Kidney (tissue), 14 donors: ENCODE measurements around the gene SEC61A1. TPM values are rescaled to one million over a fixed set of nuclear protein-coding genes. Genes with fewer than 3 reads are reported as not detected.
A peak's percentile ranks its signal among the peaks of the same experiment; 100 is the strongest.

ENCODE experiments used
- DNase-seq, 5 donors: peaks; one replicate each; pipeline ENCODE4 v3.0.0-alpha.2; 2013 to 2020
- FAIRE-seq: peaks from 2 replicates; lab custom pipeline; 2012; peaks lifted over from hg19 to GRCh38; lab: Jason Lieb, UNC
- H3K27ac ChIP-seq, 2 donors: one replicate each; pipeline ENCODE4 v1.7.0; 2013; ENCODE audit warnings: low read depth in 2 of 2, low read length in 2 of 2, inconsistent platforms in 1 of 2
- H3K27me3 ChIP-seq: one replicate; pipeline ENCODE4 v1.7.1; 2013; ENCODE audit warnings: low read length, inconsistent platforms; ENCODE audit not compliant: control insufficient read depth, insufficient read depth
- H3K36me3 ChIP-seq, 3 donors: one replicate each; pipeline versions ENCODE4 v1.7.0 to v1.7.1; 2013; ENCODE audit warnings: low read length in 3 of 3, control low read depth in 1 of 3, inconsistent platforms in 1 of 3; ENCODE audit not compliant: insufficient read depth in 3 of 3, control insufficient read depth in 2 of 3
- H3K4me1 ChIP-seq, 3 donors: one replicate each; pipeline versions ENCODE4 v1.7.0 to v1.7.1; 2013; ENCODE audit warnings: low read length in 3 of 3, inconsistent platforms in 1 of 3, low read depth in 1 of 3; ENCODE audit not compliant: control insufficient read depth in 2 of 3, insufficient read depth in 2 of 3
- H3K4me3 ChIP-seq, 3 donors: one replicate each; pipeline versions ENCODE4 v1.7.0 to v1.8.1; 2013; ENCODE audit warnings: low read length in 3 of 3, control low read depth in 1 of 3, inconsistent platforms in 1 of 3
- H3K9ac ChIP-seq, 3 donors: one replicate each; pipeline versions ENCODE4 v1.7.0 to v1.7.1; 2013; ENCODE audit warnings: low read length in 3 of 3, control low read depth in 1 of 3, inconsistent platforms in 1 of 3
- H3K9me3 ChIP-seq, 3 donors: one replicate each; pipeline versions ENCODE4 v1.7.0 to v1.7.1; 2013; ENCODE audit warnings: low read length in 3 of 3, control low read depth in 1 of 3, inconsistent platforms in 1 of 3; ENCODE audit not compliant: control insufficient read depth in 2 of 3, insufficient read depth in 1 of 3
- intact Hi-C: fragments of 100-400 bp; cut with DNase I; formaldehyde crosslinking; loops from one replicate; pipeline ENCODE4 v1.11.1; 2022
- polyA plus RNA-seq: library from polyadenylated mRNA; stranded (reverse); fragments of 350-450 nt; fragmentation: Illumina TruSeq; extraction: RNeasy Lipid Tissue Mini Kit (QIAGEN cat#74804); gene quantifications from one replicate; pipeline ENCODE4 v1.2.3, GENCODE V29; 2014; ENCODE audit warnings: low read depth, low replicate concordance; ENCODE audit not compliant: insufficient read depth
- total RNA-seq: library from RNA; stranded (reverse); fragmentation: NEBNext Ultra II Directional; extraction: Animal tissue kit (Norgen Biotek cat#: 25700); gene quantifications from one replicate; pipeline ENCODE4 v1.2.1, GENCODE V29; 2021
- TF ChIP-seq, protein P1 (sequence below): IDR thresholded peaks from 3 replicates; pipeline ENCODE4 v1.5.1; 2012; ENCODE audit warnings: mild to moderate bottlenecking, moderate library complexity, borderline replicate concordance; ENCODE audit not compliant: insufficient read depth; ENCODE audit errors: extremely low read depth
- donor health status: control.
- donor health status: control.
- donor health status: control.
- donor health status: control.
- donor health status: control.
- donor health status: DM: yes; HTN: yes; CAD: no.
- donor health status: Normal renal cell carcinoma (clear cell type).

The SEC61A1 gene
- total and polyA plus RNA-seq, 2 donors from 2014 or later = 119 to 177 TPM

DNA sequence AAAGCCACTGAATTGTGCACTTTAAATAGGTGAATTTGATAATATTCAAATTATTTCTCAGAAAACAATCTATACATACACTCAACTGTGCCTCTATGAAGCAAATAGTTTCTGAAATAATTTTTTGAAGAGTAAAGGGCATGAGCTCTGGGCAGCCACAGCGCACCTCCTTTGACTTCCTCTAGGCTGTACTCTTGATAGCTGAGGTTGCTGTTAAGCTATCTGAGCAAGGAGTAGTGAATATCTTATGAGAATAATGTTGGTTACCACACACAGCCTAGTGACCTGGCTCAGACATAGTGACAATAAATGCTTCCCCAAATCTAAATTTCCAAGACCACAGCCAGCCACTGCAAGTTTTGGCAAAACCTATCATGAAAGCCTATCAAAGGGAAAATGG is 11.6 kb upstream of the SEC61A1 start:
- TF ChIP-seq, protein P1, sequence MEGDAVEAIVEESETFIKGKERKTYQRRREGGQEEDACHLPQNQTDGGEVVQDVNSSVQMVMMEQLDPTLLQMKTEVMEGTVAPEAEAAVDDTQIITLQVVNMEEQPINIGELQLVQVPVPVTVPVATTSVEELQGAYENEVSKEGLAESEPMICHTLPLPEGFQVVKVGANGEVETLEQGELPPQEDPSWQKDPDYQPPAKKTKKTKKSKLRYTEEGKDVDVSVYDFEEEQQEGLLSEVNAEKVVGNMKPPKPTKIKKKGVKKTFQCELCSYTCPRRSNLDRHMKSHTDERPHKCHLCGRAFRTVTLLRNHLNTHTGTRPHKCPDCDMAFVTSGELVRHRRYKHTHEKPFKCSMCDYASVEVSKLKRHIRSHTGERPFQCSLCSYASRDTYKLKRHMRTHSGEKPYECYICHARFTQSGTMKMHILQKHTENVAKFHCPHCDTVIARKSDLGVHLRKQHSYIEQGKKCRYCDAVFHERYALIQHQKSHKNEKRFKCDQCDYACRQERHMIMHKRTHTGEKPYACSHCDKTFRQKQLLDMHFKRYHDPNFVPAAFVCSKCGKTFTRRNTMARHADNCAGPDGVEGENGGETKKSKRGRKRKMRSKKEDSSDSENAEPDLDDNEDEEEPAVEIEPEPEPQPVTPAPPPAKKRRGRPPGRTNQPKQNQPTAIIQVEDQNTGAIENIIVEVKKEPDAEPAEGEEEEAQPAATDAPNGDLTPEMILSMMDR = no peak
- H3K4me1 ChIP-seq = no peaks in the 10 kb centered on the region
- intact Hi-C loops = no loop called here
- no peak for FAIRE-seq
- H3K27ac ChIP-seq = no peak overlapping the region
- no peak overlapping the region for H3K9ac ChIP-seq
- H3K4me3 ChIP-seq = no peak overlapping the region
- H3K36me3 ChIP-seq = no peaks in the 10 kb centered on the region
- H3K9me3 ChIP-seq = no peaks in the 10 kb centered on the region
- H3K27me3 ChIP-seq = no peaks in the 10 kb centered on the region
- DNase-seq = no peak

DNA sequence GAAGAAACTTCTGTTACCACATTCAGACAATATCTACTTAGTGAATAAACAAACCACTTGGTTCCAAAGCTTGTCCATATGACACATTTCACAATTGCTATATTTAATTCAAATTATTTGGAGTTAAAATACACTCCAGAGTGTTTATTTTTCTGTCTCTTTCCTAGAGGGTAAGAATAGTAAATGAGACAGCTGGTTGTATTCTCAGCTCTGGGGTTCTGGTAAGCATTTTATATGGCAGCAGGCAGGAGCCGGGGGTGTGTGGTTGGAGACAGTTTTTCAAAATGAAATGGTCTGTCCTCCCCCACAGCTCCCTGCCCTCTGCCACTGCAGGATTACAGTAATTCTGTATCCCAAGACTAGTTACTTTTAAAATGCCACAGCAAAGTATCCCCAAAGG is 10.9 kb upstream of the SEC61A1 start:
- DNase-seq (peak in 3 of 5 donors; percentile 45 to 58 (median 54)), FAIRE-seq (no peak)
- TF ChIP-seq, protein P1 = no peak
- intact Hi-C loops = no loop called here
- Histone ChIP-seq H3K4me1 (no peaks in the 10 kb centered on the region), H3K27ac (no peak overlapping the region), H3K9me3 (no peaks in the 10 kb centered on the region), H3K36me3 (no peaks in the 10 kb centered on the region), H3K4me3 (no peak overlapping the region), H3K27me3 (no peaks in the 10 kb centered on the region), H3K9ac (no peak overlapping the region)

DNA sequence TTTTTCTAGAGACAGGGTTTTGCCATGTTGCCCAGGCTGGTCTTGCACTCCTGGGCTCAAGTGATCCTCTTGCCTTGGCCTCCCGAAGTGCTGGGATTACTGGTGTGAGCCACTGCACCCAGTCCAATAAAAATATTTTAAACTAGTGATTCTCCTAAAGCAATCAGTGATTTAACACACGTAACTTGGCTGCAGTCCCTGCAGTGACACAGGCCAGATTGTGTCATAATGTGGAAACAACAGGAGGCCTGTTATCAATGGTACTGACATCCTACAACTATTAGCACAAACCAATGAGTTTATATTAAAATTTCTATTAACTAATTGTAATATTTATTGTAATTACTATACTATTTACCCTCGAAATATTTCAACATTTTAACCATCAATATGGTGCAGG is 1.6 kb upstream of the SEC61A1 start:
- Histone ChIP-seq H3K9me3 (no peaks in the 10 kb centered on the region), H3K4me3 (no peak overlapping the region), H3K36me3 (peaks cover 0 to 7% (median 6%) of the 10 kb centered on the region in 3 donors), H3K27me3 (no peaks in the 10 kb centered on the region), H3K4me1 (peaks cover 0 to 30% (median 25%) of the 10 kb centered on the region in 3 donors), H3K27ac (no peak overlapping the region), H3K9ac (no peak overlapping the region)
- no peak for DNase-seq
- intact Hi-C loops = no loop called here
- TF ChIP-seq, protein P1 = no peak
- FAIRE-seq = no peak

DNA sequence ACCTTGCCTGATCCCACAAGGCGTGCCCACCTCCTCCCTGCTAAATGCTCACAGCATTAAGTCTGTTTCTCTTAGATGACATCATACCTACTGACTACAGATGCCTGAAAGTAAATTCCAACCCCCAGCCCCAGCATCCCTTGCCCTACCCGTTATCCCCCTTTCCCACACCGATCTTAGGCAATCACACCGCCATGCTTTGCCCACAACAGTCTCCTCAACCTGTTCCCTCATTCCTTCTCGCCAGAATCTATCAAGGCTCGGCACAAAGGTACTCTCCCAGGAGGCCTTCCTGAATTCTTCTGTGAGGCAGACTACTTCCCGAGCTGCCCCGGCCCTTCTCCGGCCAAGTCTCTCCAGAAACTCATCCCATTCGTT is 789 bp upstream of the SEC61A1 start:
- intact Hi-C loops = no loop called here
- Histone ChIP-seq H3K27me3 (no peaks in the 10 kb centered on the region), H3K9ac (peak overlapping the region; percentile 92 to 99 (median 95)), H3K9me3 (no peaks in the 10 kb centered on the region), H3K27ac (peak overlapping the region in 1 of 2 donors; percentile 61), H3K4me1 (peaks cover 0 to 30% (median 25%) of the 10 kb centered on the region in 3 donors), H3K4me3 (peak overlapping the region; percentile 95), H3K36me3 (peaks cover 0 to 14% (median 8%) of the 10 kb centered on the region in 3 donors)
- TF ChIP-seq, protein P1 = no peak
- DNase-seq (peak in 4 of 5 donors; percentile 46 to 64 (median 60)), FAIRE-seq (no peak)
